ENCODE results near the gene OTUB1.

OTUB1 gene

DNA sequence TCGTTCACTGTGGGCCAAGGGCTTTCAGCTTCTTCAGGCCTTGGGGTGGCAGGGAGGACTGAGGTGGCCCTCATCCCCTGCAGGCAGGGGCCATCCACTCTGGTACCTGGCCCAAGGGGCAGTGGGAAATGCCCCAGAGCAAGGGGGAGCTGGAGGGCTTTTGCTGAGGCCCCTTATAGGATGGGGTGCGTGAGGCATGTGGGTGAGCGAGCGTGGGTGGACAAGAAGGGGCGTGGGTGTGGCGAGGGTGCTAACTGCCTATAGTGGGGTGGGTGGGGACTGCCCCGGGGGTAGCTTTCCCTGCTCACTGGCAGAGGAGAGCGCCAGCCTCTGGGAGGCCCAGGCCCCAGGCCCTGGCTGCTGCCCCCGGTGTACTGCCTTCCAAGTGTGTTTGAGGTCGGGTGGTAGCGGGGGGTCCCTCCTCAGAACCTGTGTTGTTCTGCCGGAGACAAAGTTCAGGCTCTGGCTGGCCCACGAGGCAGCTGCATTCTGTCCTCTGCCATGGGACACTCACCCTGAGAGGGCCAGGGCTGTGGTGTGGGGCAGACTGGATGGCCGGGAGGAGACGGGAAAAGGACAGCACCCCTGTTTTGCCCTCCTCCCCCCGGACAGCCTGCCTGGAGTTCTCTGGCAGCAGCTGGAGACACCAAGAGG is 52.9 kb downstream of the OTUB1 start:
- no peak overlapping the region for H3K4me3 ChIP-seq (ENCODE audit: low read length)
- no peak for DNase-seq (ENCODE audit: low read depth)
- TF ChIP-seq, protein P1, sequence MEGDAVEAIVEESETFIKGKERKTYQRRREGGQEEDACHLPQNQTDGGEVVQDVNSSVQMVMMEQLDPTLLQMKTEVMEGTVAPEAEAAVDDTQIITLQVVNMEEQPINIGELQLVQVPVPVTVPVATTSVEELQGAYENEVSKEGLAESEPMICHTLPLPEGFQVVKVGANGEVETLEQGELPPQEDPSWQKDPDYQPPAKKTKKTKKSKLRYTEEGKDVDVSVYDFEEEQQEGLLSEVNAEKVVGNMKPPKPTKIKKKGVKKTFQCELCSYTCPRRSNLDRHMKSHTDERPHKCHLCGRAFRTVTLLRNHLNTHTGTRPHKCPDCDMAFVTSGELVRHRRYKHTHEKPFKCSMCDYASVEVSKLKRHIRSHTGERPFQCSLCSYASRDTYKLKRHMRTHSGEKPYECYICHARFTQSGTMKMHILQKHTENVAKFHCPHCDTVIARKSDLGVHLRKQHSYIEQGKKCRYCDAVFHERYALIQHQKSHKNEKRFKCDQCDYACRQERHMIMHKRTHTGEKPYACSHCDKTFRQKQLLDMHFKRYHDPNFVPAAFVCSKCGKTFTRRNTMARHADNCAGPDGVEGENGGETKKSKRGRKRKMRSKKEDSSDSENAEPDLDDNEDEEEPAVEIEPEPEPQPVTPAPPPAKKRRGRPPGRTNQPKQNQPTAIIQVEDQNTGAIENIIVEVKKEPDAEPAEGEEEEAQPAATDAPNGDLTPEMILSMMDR (conservative IDR thresholded peaks at IDR 0.05; ENCODE audit: low read length): no peak

DNA sequence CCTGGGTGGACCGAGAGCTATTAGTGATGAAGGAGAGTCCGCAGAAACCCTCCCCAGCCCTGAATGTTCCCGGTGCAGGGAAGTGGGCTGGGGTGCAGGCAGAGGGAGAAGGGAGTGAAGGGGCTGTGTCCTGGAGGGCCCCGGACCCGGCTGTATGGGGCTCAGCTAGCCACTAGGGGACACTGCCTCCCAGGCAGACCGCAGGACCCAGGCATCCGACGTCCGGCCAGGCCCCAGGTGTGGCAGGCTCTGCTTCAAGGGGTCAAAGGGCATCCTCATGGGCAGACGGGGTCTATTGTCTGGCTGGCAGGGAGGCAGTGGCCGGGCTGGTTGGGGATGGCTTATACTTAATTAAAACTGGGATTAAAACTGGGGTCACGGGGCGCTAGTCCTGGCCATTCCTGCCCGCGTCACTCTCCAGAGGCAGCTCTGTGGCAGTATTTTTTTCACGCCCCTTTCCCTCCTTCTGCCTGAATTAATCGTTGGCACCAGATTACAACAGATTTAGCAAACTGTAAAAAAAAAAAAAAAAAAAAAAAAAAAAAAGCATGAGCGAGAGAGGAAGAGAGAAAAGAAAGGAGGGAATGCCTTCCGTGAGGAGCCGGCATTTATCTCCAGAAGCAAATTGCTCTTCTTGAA is 54.6 kb downstream of the OTUB1 start:
- TF ChIP-seq, protein P1 (conservative IDR thresholded peaks at IDR 0.05; ENCODE audit: low read length): peak; percentile 36
- no peak overlapping the region for H3K4me3 ChIP-seq (ENCODE audit: low read length)
- no peak for DNase-seq (ENCODE audit: low read depth)

GRCh38 chr11:64041846-64042245 is 55.6 kb downstream of the OTUB1 start:
- TF ChIP-seq, protein P1 (conservative IDR thresholded peaks at IDR 0.05; ENCODE audit: low read length): no peak
- no peak for DNase-seq (ENCODE audit: low read depth)

GRCh38 chr11:64042301-64042700 is 56.1 kb downstream of the OTUB1 start:
- no peak for DNase-seq (ENCODE audit: low read depth)
- H3K4me3 ChIP-seq (ENCODE audit: low read length): no peak overlapping the region
- TF ChIP-seq, protein P1 (conservative IDR thresholded peaks at IDR 0.05; ENCODE audit: low read length): no peak

More at GRCh38 chr11:64041846-64042245, 55.6 kb downstream of the OTUB1 start:
- H3K4me3 ChIP-seq (ENCODE audit: low read length): no peak overlapping the region

GRCh38 chr11:64043545-64043944 is 57.3 kb downstream of the OTUB1 start:
- no peak overlapping the region for H3K4me3 ChIP-seq (ENCODE audit: low read length)
- DNase-seq (ENCODE audit: low read depth): no peak
- TF ChIP-seq, protein P1 (conservative IDR thresholded peaks at IDR 0.05; ENCODE audit: low read length): no peak

DNA sequence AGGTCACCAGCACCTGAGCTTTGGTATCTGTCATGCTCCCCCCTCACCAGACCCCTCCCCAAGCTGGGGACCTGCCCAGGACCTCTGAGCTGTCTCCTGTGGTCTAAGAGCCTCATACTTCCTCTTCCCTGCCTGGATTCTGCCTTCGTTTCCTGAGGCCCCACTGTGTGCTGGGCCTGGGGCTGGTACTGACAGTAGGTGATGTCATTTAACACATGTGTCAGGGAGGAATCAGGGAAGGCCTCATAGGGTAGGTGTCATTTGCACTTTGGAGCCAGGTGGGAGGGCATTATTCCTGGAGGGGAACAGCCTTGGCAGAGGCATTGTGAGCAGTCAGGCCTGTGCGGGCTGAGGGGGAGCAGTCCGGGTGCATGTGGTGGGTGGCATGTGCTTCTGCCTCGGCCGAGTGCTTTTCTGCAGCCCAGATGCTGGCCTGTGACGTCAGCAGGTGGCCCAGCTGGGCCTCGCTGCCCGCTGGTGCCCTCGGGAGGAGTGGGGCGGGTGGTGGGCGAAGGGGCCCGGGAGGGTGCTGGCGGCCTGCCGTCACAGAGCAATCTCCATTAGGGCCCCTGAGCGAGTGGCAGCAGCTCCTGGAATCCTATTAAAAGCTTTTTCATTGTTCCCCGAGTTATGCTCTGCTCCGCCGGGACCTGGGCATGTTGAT is 58.6 kb downstream of the OTUB1 start:
- H3K4me3 ChIP-seq (ENCODE audit: low read length): no peak overlapping the region
- TF ChIP-seq, protein P1 (conservative IDR thresholded peaks at IDR 0.05; ENCODE audit: low read length): no peak
- no peak for DNase-seq (ENCODE audit: low read depth)
